KOPT-K1 (cell line): Measurements from ENCODE around the gene NUDT8.
"Not testable (repeated sequence)": the region's sequence is repeated elsewhere in the genome, so short reads cannot be mapped to it uniquely, and the experiment has no call there.

ENCODE experiments used
- H3K27ac ChIP-seq: fragments of 200-600 bp; sonication (generic); 2 replicates; pipeline ENCODE4 v1.5.1; 2016; ENCODE audit warnings: antibody characterized with exemption, mild to moderate bottlenecking, low read depth, low read length; ENCODE audit not compliant: poor library complexity, severe bottlenecking
- H3K36me3 ChIP-seq: fragments of 200-600 bp; sonication (generic); 2 replicates; pipeline ENCODE4 v1.5.1; 2017; ENCODE audit warnings: antibody characterized with exemption, mild to moderate bottlenecking, low read length, moderate library complexity; ENCODE audit not compliant: insufficient read depth
- H3K9me3 ChIP-seq: fragments of 200-600 bp; sonication (generic); 2 replicates; pipeline ENCODE4 v1.5.1; 2017; ENCODE audit warnings: antibody characterized with exemption, low read length, mild to moderate bottlenecking; ENCODE audit not compliant: insufficient read depth, poor library complexity, severe bottlenecking

NUDT8 gene

GRCh38 chr11:67664696-67665540, 35.2 kb upstream of the NUDT8 start:
- H3K36me3 ChIP-seq = no peaks in the 10 kb centered on the region
- no peaks in the 10 kb centered on the region for H3K9me3 ChIP-seq
- H3K27ac ChIP-seq = no peak overlapping the region

DNA sequence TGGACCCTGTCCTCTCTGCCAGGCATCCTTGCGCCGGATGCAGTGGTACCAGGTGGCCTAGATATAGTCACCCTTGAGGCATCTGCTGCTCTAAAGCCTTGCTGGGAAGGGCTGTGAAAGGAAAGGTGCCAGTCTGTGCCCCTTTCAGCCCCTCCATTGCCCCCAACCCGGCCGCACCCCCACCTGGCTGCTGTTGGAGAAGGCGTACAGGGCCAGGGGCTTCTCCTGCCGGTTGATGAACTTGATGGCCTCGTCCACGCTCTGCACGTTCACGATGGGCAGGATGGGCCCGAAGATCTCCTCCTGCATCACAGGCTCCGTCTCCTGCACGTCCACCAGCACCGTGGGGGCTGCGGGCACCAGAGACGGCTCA, 34.5 kb upstream of the NUDT8 start:
- Histone ChIP-seq H3K27ac (no peak overlapping the region), H3K36me3 (no peaks in the 10 kb centered on the region), H3K9me3 (no peaks in the 10 kb centered on the region)

DNA sequence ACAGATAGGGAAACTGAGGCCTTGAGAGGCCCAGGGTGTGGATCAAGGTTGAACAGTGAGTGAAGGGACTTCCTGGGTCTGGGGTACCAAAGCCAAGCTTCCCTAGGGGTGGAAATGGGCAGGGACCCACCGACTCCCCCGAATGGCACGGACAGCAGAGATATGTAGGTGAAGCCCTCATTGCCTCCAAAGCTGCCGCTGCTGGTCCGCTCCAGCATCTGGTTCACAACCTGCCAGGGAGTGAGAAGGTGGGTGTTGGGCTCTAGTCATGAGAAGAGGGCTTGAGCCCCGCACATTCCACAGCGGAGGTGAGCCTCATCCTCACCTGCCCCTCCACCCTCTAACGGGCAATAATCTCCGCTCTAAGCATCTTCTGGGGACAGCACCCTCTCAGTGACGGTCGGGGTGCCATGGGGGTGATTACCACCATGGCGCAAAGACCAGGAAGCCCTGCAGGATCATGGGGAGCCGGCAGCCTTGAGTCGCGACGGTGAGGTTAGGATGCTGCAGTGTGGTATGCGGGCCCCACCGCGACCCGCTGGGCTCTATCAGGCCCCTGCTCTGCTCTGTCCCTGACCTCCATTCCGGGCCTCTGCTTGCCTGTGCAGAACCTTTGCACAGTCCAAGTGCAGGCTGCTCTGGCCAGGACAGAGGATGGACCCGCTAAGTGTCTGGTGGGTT, 33.9 kb upstream of the NUDT8 start:
- Histone ChIP-seq H3K36me3 (no peaks in the 10 kb centered on the region), H3K9me3 (no peaks in the 10 kb centered on the region), H3K27ac (no peak overlapping the region)

- Histone ChIP-seq H3K9me3 (no peaks in the 10 kb centered on the region), H3K36me3 (no peaks in the 10 kb centered on the region), H3K27ac (no peak overlapping the region)
Measured at GRCh38 chr11:67662835-67663531, 33.2 kb upstream of the NUDT8 start.

DNA sequence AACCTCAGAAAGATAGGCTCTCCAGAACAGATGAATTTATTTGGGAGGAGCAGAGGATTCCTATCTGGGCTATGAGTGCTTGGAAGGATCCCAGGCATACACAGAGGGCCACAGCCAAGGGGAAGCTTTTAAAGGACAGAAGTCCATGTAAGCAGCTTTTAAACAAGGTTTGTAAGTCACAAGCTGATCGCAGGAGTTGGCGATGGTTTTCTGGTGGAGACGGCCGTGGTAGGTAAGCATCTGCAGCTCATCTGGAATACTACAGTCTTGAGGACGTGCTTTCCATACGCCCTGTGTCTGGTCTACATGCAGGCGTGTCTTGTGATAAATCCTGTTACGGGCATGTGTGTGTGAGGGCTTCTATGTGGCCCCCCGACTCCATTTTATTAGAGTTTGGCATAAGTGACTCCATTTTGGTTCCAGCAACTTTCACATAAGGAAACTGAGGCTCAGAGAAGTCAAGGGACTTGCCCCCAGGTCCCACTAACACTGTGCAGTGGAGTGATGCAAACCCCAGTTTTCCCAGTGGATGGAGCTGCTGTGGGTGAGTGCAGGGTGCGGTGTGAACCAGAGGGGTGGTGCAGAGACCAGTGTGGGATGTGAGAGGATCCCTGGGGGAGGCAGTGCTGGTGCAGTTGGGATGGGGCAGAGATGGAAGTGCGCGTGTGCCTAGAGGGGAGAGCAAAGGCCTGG, 32.6 kb upstream of the NUDT8 start:
- H3K27ac ChIP-seq = no peak overlapping the region
- H3K36me3 ChIP-seq = no peaks in the 10 kb centered on the region
- no peaks in the 10 kb centered on the region for H3K9me3 ChIP-seq

GRCh38 chr11:67660752-67661151, 31.0 kb upstream of the NUDT8 start:
- not testable (repeated sequence) for H3K36me3 ChIP-seq, H3K27ac ChIP-seq, H3K9me3 ChIP-seq

- not testable (repeated sequence) for H3K36me3 ChIP-seq, H3K27ac ChIP-seq
- H3K9me3 ChIP-seq = peaks cover 14% of the 10 kb centered on the region
Measured at GRCh38 chr11:67659651-67660165, 30.0 kb upstream of the NUDT8 start.

DNA sequence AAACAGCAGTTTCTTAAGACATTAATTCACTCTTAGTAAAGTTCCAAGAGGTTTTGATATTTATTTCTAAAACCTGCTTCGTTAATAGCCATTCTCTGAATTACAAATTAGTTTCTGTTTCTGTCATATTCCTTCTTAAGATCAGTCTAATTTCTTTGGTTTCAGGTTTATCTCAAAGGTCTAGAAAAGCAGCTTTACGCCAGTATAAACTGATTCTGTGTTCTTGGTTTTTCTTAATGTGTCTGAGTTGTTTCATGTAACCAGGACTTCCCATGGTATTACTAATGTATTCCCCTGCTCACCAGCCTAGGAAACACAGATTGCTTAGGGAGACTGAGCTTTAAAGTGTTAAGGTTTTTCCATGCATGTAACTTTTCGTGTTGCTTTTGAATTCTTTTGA, 27.6 kb upstream of the NUDT8 start:
- Histone ChIP-seq H3K27ac (no peak overlapping the region), H3K36me3 (no peaks in the 10 kb centered on the region), H3K9me3 (peaks cover 14% of the 10 kb centered on the region)

DNA sequence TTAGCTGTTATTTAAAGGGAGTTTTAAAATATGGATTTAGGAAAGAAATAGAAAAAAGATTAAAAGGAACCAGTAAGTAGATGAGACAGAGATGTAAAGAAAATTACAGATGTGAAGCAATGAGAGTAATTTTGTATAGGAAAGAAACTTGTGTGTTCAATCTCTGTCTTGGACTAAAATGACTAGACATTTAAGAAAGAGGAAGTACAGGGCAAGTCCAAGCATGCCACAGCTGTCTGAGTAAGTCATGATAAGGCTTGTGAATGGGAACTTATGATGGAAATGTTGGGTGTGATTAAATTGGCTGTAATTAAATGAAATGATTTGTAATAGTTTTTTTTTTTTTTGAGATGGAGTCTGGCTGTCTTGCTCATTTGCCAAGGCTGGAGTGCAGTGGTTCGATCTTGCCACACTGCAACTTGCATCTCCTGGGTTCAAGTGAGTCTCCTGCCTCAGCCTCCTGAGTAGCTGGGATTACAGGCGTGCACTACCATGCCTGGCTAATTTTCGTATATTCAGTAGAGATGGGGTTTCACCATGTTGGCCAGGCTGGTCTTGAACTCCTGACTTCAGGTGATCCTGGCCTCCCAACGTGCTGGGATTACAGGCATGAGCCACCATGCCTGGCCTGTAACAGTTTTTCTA, 26.7 kb upstream of the NUDT8 start:
- H3K9me3 ChIP-seq = peaks cover 14% of the 10 kb centered on the region

DNA sequence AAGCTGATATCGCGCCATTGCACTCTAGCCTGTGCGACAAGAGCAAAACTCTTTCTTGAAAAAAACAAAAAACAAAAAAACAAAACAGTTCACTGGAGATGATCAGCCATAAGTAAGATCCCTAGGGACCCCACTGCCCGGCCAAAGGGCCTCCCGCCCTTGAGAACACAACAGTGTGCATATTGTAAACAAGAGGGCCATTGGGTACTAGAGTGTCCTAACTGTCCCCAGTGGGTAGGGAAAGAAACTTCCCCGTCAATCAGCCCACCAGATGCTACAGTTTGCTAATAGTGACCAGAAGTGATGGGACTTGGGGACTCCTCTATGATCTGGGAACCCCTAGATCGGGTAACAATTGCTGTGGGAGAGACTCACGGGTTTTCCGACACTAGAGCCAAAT, 24.5 kb upstream of the NUDT8 start:
- H3K27ac ChIP-seq = no peak overlapping the region
- H3K36me3 ChIP-seq = no peaks in the 10 kb centered on the region
- peaks cover 14% of the 10 kb centered on the region for H3K9me3 ChIP-seq

More for the DNA sequence above, 26.7 kb upstream of the NUDT8 start:
- Histone ChIP-seq H3K27ac (no peak overlapping the region), H3K36me3 (no peaks in the 10 kb centered on the region)

GRCh38 chr11:67652965-67653845, 23.5 kb upstream of the NUDT8 start:
- Histone ChIP-seq H3K27ac (no peak overlapping the region), H3K36me3 (no peaks in the 10 kb centered on the region), H3K9me3 (peaks cover 14% of the 10 kb centered on the region)

DNA sequence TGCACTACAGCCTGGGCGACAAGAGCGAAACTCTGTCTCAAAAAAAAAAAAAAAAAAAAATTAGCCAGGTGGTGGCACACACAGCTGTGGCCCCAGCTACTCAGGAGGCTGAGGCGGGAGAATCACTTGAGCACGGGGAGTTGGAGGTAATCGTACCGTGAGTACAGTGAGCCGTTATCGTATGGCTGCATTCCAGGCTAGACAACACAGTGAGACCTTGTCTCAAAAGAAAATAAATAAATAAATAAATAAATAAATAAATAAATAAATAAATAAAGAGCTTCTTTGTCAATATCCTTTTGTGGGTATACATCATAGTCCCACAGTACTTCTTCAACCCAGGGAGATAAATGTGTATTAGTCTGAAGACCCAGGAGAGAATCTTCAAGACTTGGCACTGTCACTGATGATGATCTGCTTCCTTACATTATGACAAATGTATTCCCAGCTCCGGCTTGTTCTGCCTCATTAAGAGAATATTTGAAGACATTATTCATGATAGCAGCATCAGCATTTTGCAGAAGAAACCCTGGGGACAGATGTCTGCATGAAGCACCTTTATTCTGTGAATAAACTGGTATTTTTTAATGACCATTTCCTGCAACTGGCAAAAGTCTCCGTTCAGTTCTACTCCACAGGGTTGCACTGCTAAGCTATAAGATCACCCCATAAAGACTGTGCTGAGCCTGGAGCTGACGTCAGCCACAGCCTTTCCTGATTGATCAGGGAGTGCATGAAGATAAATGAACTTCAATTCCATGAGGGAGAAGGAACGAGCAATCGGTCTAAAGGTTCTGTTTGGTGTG, 22.4 kb upstream of the NUDT8 start:
- no peak overlapping the region for H3K27ac ChIP-seq
- H3K36me3 ChIP-seq = no peaks in the 10 kb centered on the region
- peaks cover 14% of the 10 kb centered on the region for H3K9me3 ChIP-seq
